SU-DHL-6 (cell line): Measurements from ENCODE around the gene SLC39A11.

Experiments
- CTCF ChIP-seq: fragments of 200-600 bp; sonication (generic); IDR thresholded peaks from one replicate; pipeline ENCODE4 v1.5.1; 2017; ENCODE audit warnings: antibody characterized with exemption, mild to moderate bottlenecking, low read length, moderate library complexity; ENCODE audit not compliant: insufficient read depth, poor library complexity, severe bottlenecking
- EZH2phosphoT487 ChIP-seq: fragments of 200-600 bp; sonication (generic), shearing (Covaris generic); conservative IDR thresholded peaks from 2 replicates; pipeline ENCODE4 v1.6.1; 2018; ENCODE audit warnings: mild to moderate bottlenecking, antibody characterized with exemption, low read length, moderate library complexity, mixed read lengths

- TF ChIP-seq CTCF (peak; percentile 76), EZH2phosphoT487 (no peak)
Measured at GRCh38 chr17:72725433-72726068, 366.9 kb downstream of the SLC39A11 start.
